ENCODE measurements around the gene KANSL2. TPM values are rescaled to one million over a fixed set of nuclear protein-coding genes. Genes with fewer than 3 reads are reported as not detected.

KANSL2 gene
- total RNA-seq, 1 experiment from 2014 or later = 26.2 TPM

DNA sequence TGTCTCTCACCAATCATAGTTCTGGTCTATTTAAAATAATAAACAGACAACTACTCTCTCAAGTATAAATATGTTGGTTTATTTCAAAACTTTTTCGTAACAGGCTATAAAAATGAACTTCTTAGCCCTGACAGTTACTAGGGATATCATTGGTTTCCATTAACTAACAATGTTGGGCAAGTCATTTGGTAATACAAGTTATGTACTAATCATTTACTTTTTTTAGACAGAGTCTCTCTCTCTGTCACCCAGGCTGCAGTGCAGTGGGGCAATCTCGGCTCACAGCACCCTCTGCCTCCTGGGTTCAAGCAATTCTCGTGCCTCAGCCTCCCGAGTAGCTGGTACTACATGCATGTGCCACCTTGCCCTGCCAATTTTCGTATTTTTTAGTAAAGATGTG is 14.6 kb upstream of the KANSL2 start:
- Mint-ChIP-seq H3K27ac (ENCODE audit: unreplicated experiment) (no peak overlapping the region), H3K36me3 (ENCODE audit: insufficient read depth, unreplicated experiment) (peaks cover 35% of the 10 kb centered on the region), H3K9me3 (ENCODE audit: low read depth, unreplicated experiment) (no peaks in the 10 kb centered on the region), H3K27me3 (ENCODE audit: unreplicated experiment) (no peaks in the 10 kb centered on the region), H3K4me1 (ENCODE audit: low read depth, unreplicated experiment) (no peaks in the 10 kb centered on the region), H3K4me3 (ENCODE audit: low read depth, unreplicated experiment) (no peak overlapping the region)
- intact Hi-C loops (cut with micrococcal nuclease; ENCODE audit: unreplicated experiment) = no loop called here
- CTCF ChIA-PET = no interaction called here
- TF ChIP-seq CTCF (IDR thresholded peaks at IDR 0.05; ENCODE audit: unreplicated experiment) = no peak
- DNase-seq = no peak
- BruUV-seq (replicated peaks) = no TSS peak

GRCh38 chr12:48695859-48696258 is 13.8 kb upstream of the KANSL2 start:
- Mint-ChIP-seq H3K27ac (ENCODE audit: unreplicated experiment) (no peak overlapping the region), H3K4me1 (ENCODE audit: low read depth, unreplicated experiment) (peaks cover 7% of the 10 kb centered on the region), H3K9me3 (ENCODE audit: low read depth, unreplicated experiment) (no peaks in the 10 kb centered on the region), H3K27me3 (ENCODE audit: unreplicated experiment) (no peaks in the 10 kb centered on the region), H3K36me3 (ENCODE audit: insufficient read depth, unreplicated experiment) (peaks cover 42% of the 10 kb centered on the region), H3K4me3 (ENCODE audit: low read depth, unreplicated experiment) (no peak overlapping the region)
- CTCF ChIA-PET = no interaction called here
- no TSS peak for BruUV-seq (replicated peaks)
- intact Hi-C loops (cut with micrococcal nuclease; ENCODE audit: unreplicated experiment) = no loop called here
- TF ChIP-seq CTCF (IDR thresholded peaks at IDR 0.05; ENCODE audit: unreplicated experiment) = no peak
- DNase-seq = no peak

DNA sequence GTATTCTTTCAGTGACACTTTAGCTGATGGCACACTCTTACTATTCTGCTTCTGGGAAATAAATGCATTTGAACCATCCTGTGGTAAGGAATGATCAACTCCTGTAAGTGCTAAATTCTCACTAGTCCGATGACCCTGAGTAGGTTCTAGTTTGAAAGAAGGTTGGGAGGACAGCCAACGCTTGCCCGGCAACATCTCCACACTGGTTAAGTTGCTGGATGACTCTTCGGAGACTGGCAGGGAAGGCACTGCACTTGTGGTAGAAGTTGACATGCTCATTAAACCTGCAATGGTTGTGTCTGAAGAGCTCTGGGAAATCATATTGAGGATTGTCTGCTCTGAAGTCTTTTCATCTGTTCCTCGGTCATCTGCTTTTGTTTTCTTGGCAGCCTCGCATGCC is 12.0 kb upstream of the KANSL2 start:
- intact Hi-C loops (cut with micrococcal nuclease; ENCODE audit: unreplicated experiment) = no loop called here
- Mint-ChIP-seq H3K27me3 (ENCODE audit: unreplicated experiment) (no peaks in the 10 kb centered on the region), H3K4me1 (ENCODE audit: low read depth, unreplicated experiment) (peaks cover 8% of the 10 kb centered on the region), H3K36me3 (ENCODE audit: insufficient read depth, unreplicated experiment) (peaks cover 31% of the 10 kb centered on the region), H3K9me3 (ENCODE audit: low read depth, unreplicated experiment) (no peaks in the 10 kb centered on the region), H3K4me3 (ENCODE audit: low read depth, unreplicated experiment) (no peak overlapping the region), H3K27ac (ENCODE audit: unreplicated experiment) (no peak overlapping the region)
- TF ChIP-seq CTCF (IDR thresholded peaks at IDR 0.05; ENCODE audit: unreplicated experiment) = no peak
- BruUV-seq (replicated peaks) = no TSS peak
- CTCF ChIA-PET = no interaction called here
- DNase-seq = no peak

- Mint-ChIP-seq H3K27ac (ENCODE audit: unreplicated experiment) (no peak overlapping the region), H3K4me3 (ENCODE audit: low read depth, unreplicated experiment) (no peak overlapping the region), H3K36me3 (ENCODE audit: insufficient read depth, unreplicated experiment) (peaks cover 35% of the 10 kb centered on the region), H3K4me1 (ENCODE audit: low read depth, unreplicated experiment) (peaks cover 8% of the 10 kb centered on the region), H3K27me3 (ENCODE audit: unreplicated experiment) (no peaks in the 10 kb centered on the region), H3K9me3 (ENCODE audit: low read depth, unreplicated experiment) (no peaks in the 10 kb centered on the region)
- TF ChIP-seq CTCF (IDR thresholded peaks at IDR 0.05; ENCODE audit: unreplicated experiment) = no peak
- no peak for DNase-seq
- BruUV-seq (replicated peaks) = no TSS peak
- CTCF ChIA-PET = no interaction called here
- intact Hi-C loops (cut with micrococcal nuclease; ENCODE audit: unreplicated experiment) = no loop called here
These were observed 11.5 kb upstream of the KANSL2 start for GRCh38 chr12:48693572-48693971.

All from Calu3 (cell line).